Cardiac fibroblast (primary cell): Measurements from ENCODE around the gene SLC25A38.

ENCODE experiments used
- DNase-seq, 2 donors: peaks; one replicate each; pipeline versions ENCODE4 v3.0.0 to v3.0.0-alpha.2; 2010; ENCODE audit warnings: low read depth in 2 of 2
- H3K4me3 ChIP-seq, 2 donors: replicated peaks in 1 of 2; 1 replicate in 1 of 2; 2 replicates in 1 of 2; pipeline ENCODE4 v1.5.1; 2011; ENCODE audit warnings: low read depth in 2 of 2, low read length in 2 of 2, mild to moderate bottlenecking in 2 of 2, moderate library complexity in 1 of 2
- CTCF ChIP-seq: IDR thresholded peaks from one replicate; pipeline ENCODE4 v1.5.1; 2011; ENCODE audit warnings: low read depth, mild to moderate bottlenecking, low read length, inconsistent platforms

SLC25A38 gene

GRCh38 chr3:39434574-39434973, 51.4 kb downstream of the SLC25A38 start:
- DNase-seq = peak in 1 of 2 donors; percentile 35
- TF ChIP-seq CTCF = no peak
- no peak overlapping the region for H3K4me3 ChIP-seq

DNA sequence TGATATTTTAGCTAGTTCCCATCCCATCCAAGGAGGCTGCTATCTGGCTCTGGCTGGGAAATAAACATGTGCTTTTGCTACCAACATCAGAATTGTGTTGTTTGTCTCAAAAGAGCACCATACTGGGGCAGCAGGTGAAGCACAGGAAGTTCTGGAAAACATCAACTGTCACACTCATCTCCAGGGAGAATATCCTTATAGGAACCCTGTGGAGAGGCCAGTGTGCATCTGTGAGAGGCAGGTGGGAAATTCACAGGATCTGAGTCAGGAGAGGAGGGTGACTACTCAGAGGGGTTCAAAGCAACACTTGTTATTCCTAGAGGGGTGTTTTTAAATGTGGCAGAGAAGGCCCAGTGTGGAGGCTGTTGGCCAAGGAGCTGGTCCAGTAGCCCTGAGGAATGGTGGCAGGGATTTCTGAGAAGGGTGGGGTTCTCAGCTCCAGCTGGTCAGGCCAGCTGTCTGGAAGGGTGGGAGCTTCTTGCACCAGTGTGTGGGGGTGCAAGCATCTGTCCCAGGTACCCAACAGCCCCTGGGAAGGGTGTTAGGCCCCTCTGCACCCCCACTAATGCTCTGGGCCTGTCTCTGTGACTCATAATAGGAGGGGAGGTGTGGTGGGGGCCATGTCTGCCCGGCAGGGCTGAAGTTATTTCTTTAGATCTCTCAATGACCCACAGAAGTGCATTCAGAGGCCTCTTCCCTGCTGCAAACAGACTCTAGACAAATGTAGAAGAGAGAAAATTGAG, 52.0 kb downstream of the SLC25A38 start:
- DNase-seq = no peak
- no peak for TF ChIP-seq CTCF
- no peak overlapping the region for H3K4me3 ChIP-seq

- H3K4me3 ChIP-seq = no peak overlapping the region
- TF ChIP-seq CTCF = no peak
- no peak for DNase-seq
These were observed 55.7 kb downstream of the SLC25A38 start for GRCh38 chr3:39438880-39439279.

- H3K4me3 ChIP-seq = no peak overlapping the region
- no peak for DNase-seq
- TF ChIP-seq CTCF = no peak
These were observed 57.1 kb downstream of the SLC25A38 start for GRCh38 chr3:39440316-39440715.

DNA sequence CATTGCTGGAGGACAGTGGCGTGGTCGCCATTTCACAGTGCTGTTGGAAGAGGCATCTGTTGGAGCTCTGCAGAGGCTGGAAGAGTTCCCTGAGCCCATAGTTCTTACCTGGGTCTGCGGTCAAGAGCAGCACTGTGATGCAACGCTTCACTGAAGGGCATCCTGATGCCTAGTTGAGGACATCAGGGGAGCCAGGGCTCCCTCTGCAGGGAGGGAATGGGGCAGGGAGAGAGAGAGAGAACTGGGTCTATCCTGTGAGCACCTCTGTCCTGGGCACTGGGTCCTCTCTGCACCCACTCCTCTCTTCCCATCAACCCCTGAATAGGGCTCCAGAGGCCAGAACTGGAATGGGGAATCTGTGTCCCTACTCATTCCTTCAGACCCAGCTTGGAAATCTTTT, 60.4 kb downstream of the SLC25A38 start:
- TF ChIP-seq CTCF = no peak
- no peak for DNase-seq

DNA sequence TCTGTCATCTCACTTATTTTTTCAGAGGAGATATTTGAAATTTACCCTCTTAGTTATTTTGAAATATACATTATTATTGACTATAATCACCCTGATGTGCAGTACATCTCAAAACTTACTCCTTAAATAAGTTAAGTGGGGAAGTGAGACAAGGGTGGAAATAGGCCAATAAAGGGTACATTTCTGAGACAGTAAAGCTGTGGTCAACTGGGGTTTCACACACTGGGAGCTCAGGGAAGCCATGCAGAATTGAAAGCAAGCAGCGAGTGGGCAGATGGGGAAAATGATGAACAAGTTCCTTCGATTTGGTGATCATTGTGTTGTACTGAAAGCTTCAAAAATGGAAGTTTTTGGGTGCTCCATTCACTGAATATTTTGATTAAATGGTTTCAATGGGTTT, 62.8 kb downstream of the SLC25A38 start:
- H3K4me3 ChIP-seq = no peak overlapping the region
- TF ChIP-seq CTCF = no peak
- DNase-seq = no peak

More for the DNA sequence above, 60.4 kb downstream of the SLC25A38 start:
- no peak overlapping the region for H3K4me3 ChIP-seq

- DNase-seq = no peak
- H3K4me3 ChIP-seq = no peak overlapping the region
- TF ChIP-seq CTCF = no peak
These were observed 63.3 kb downstream of the SLC25A38 start for GRCh38 chr3:39446444-39446843.
